GM23338 (cell line): ENCODE measurements around the gene IRF5. TPM values are rescaled to one million over a fixed set of nuclear protein-coding genes. Genes with fewer than 3 reads are reported as not detected.
A peak's percentile ranks its signal among the peaks of the same experiment; 100 is the strongest.

ENCODE experiments used
- ATAC-seq: fragments of 200-7000 bp; cut with Tn5 transposase; 3 replicates; pipeline ENCODE4 v1.9.1; 2020
- DNase-seq: peaks from one replicate; pipeline ENCODE4 v3.0.0-alpha.2; 2015; ENCODE audit warnings: low spot score
- H2AFZ ChIP-seq: fragments of 200-600 bp; sonication (generic); 2 replicates; pipeline ENCODE4 v1.8.0; 2016; ENCODE audit warnings: antibody characterized with exemption, mild to moderate bottlenecking, moderate library complexity
- H3F3A ChIP-seq: fragments of 200-600 bp; sonication (generic); replicated peaks from 2 replicates; pipeline ENCODE4 v1.8.0; 2017; ENCODE audit warnings: antibody characterized with exemption, mixed run types, low read depth
- H3K27ac ChIP-seq: fragments of 200-600 bp; sonication (generic); 2 replicates; pipeline ENCODE4 v1.6.1; 2016; ENCODE audit warnings: low read depth
- H3K27me3 ChIP-seq: fragments of 200-600 bp; sonication (generic); 2 replicates; pipeline ENCODE4 v1.8.0; 2016; ENCODE audit warnings: mild to moderate bottlenecking, mixed run types, moderate library complexity; ENCODE audit not compliant: insufficient read depth
- H3K36me3 ChIP-seq: fragments of 200-600 bp; sonication (generic); 2 replicates; pipeline ENCODE4 v1.8.0; 2016; ENCODE audit warnings: mild to moderate bottlenecking; ENCODE audit not compliant: insufficient read depth
- H3K4me1 ChIP-seq: fragments of 200-600 bp; sonication (generic); 2 replicates; pipeline ENCODE4 v1.8.0; 2016; ENCODE audit warnings: mild to moderate bottlenecking, moderate library complexity; ENCODE audit not compliant: insufficient read depth
- H3K4me2 ChIP-seq: fragments of 200-600 bp; sonication (generic); 2 replicates; pipeline ENCODE4 v1.7.1; 2017; ENCODE audit warnings: mixed run types
- H3K4me3 ChIP-seq: fragments of 200-600 bp; sonication (generic); 2 replicates; pipeline ENCODE4 v1.6.1; 2016; ENCODE audit warnings: mixed run types
- H3K79me2 ChIP-seq: fragments of 200-600 bp; sonication (generic); replicated peaks from 2 replicates; pipeline ENCODE4 v1.8.0; 2017; ENCODE audit warnings: mild to moderate bottlenecking; ENCODE audit not compliant: insufficient read depth
- H3K9me2 ChIP-seq: fragments of 200-600 bp; sonication (generic); 2 replicates; pipeline ENCODE4 v1.8.0; 2017; ENCODE audit not compliant: insufficient read depth
- H4K20me1 ChIP-seq: fragments of 200-600 bp; sonication (generic); replicated peaks from 2 replicates; pipeline ENCODE4 v1.8.0; 2017; ENCODE audit warnings: mild to moderate bottlenecking; ENCODE audit not compliant: insufficient read depth
- H3K27ac Mint-ChIP-seq: 2 replicates; pipeline ENCODE4 v1.8.0; 2020; ENCODE audit warnings: inconsistent platforms, mild to moderate bottlenecking, moderate library complexity, mixed read lengths
- H3K27me3 Mint-ChIP-seq: 3 replicates; pipeline ENCODE4 v1.8.0; 2022; ENCODE audit warnings: low read depth, mild to moderate bottlenecking, moderate library complexity, mixed read lengths, inconsistent platforms; ENCODE audit not compliant: insufficient read depth, poor library complexity
- H3K36me3 Mint-ChIP-seq: 3 replicates; pipeline ENCODE4 v1.8.0; 2021; ENCODE audit warnings: low read depth, mild to moderate bottlenecking, inconsistent platforms, moderate library complexity, mixed read lengths
- H3K4me1 Mint-ChIP-seq: 3 replicates; pipeline ENCODE4 v1.8.0; 2020; ENCODE audit warnings: mild to moderate bottlenecking, inconsistent platforms, mixed read lengths
- H3K4me3 Mint-ChIP-seq: 3 replicates; pipeline ENCODE4 v1.8.0; 2021; ENCODE audit warnings: moderate library complexity, mild to moderate bottlenecking, inconsistent platforms, mixed read lengths
- H3K9me3 Mint-ChIP-seq: 3 replicates; pipeline ENCODE4 v1.8.0; 2020; ENCODE audit warnings: moderate library complexity, mild to moderate bottlenecking, inconsistent platforms, mixed read lengths
- CREB1 ChIP-seq: fragments of 250-450 bp; sonication (Bioruptor Pico); IDR thresholded peaks from 2 replicates; pipeline ENCODE4 v1.5.0; 2020; ENCODE audit warnings: low read depth, mild to moderate bottlenecking, moderate library complexity
- EZH2 ChIP-seq: fragments of 200-600 bp; sonication (generic); IDR thresholded peaks from one replicate; pipeline ENCODE4 v1.8.0; 2017; ENCODE audit warnings: antibody characterized with exemption, mild to moderate bottlenecking, low read depth; ENCODE audit not compliant: unreplicated experiment
- EZH2phosphoT487 ChIP-seq: fragments of 200-600 bp; sonication (generic); IDR thresholded peaks from one replicate; pipeline ENCODE4 v1.8.1; 2018; ENCODE audit warnings: antibody characterized with exemption; ENCODE audit not compliant: unreplicated experiment
- JUNB ChIP-seq: IDR thresholded peaks from one replicate; pipeline ENCODE4 v1.6.1; 2016; ENCODE audit warnings: antibody characterized with exemption; ENCODE audit not compliant: unreplicated experiment
- NANOG ChIP-seq: IDR thresholded peaks from 2 replicates; pipeline ENCODE4 v1.6.1; 2016; ENCODE audit warnings: antibody characterized with exemption, borderline replicate concordance
- POLR2AphosphoS5 ChIP-seq: IDR thresholded peaks from 2 replicates; pipeline ENCODE4 v1.6.1; 2016; ENCODE audit warnings: antibody characterized with exemption, low read depth
- STAT1 ChIP-seq: IDR thresholded peaks from one replicate; pipeline ENCODE4 v1.6.1; 2016; ENCODE audit warnings: antibody characterized with exemption; ENCODE audit not compliant: unreplicated experiment
- ZNF114 ChIP-seq: fragments of 250-450 bp; sonication (Bioruptor Pico); IDR thresholded peaks from 2 replicates; pipeline ENCODE4 v1.5.0; 2020; ENCODE audit warnings: mild to moderate bottlenecking, moderate library complexity
- polyA plus RNA-seq: library from polyadenylated mRNA; unstranded; fragments of >200 nt; fragmentation: Nextera tagmentation; extraction: Ambion mirVana; gene quantifications from 2 replicates; pipeline ENCODE4 v1.2.1, GENCODE V29; 2016
- total RNA-seq: library from RNA; depleted of rRNA; stranded (reverse); fragments of >200 nt; shearing (Covaris generic); gene quantifications from 2 replicates; pipeline ENCODE4 v1.2.3, GENCODE V29; 2014
- TF ChIP-seq, protein P1 (sequence below): IDR thresholded peaks from 2 replicates; pipeline ENCODE4 v1.6.1; 2016; ENCODE audit warnings: antibody characterized with exemption
- TF ChIP-seq, protein P2 (sequence below): IDR thresholded peaks from one replicate; pipeline ENCODE4 v1.6.1; 2018; ENCODE audit warnings: antibody characterized with exemption; ENCODE audit not compliant: unreplicated experiment
- TF ChIP-seq, protein P3 (sequence below), 2 experiments: fragments of 200-600 bp in 1 of 2; sonication (generic) in 1 of 2; conservative IDR thresholded peaks; 2 replicates each; pipeline versions ENCODE4 v1.5.1 to v1.6.1; 2016 to 2017; ENCODE audit warnings: antibody characterized with exemption in 2 of 2, low read depth in 2 of 2, mild to moderate bottlenecking in 2 of 2, moderate library complexity in 1 of 2
- TF ChIP-seq, protein P4 (sequence below): fragments of 250-450 bp; sonication (Bioruptor Pico); IDR thresholded peaks from 2 replicates; pipeline ENCODE4 v1.5.0; 2020; ENCODE audit warnings: mild to moderate bottlenecking, moderate library complexity

Gene IRF5
- total and polyA plus RNA-seq, 2 experiments from 2014 or later, result 0.37 to 3.7 TPM

DNA sequence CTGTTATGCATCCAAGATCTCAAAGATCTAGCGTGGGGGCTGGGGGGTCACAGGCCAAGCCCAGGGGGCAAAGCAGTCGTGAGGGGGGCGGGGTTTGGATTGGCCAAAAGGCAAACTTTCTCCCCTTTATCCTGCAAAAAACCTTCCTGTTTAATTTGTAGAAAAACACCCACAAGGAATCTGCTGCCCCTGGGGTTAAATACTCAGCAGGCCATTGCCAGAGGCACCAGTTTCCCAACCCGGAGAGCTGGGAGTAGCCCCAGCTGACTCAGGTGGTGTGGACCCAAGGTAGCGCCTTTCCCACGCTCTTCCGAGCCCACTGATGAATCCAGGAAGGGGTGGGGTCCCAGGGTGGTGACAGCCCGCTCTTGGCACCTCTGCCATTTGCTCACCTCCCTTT, 48.6 kb upstream of the IRF5 start:
- H3K4me1 Mint-ChIP-seq, result no peaks in the 10 kb centered on the region; the same call in 2 of the 3 replicates

More for the DNA sequence above, 48.6 kb upstream of the IRF5 start:
- peaks cover 10% of the 10 kb centered on the region; the same call in 1 of the 2 replicates for H3K27me3 ChIP-seq
- H3K36me3 ChIP-seq, result no peaks in the 10 kb centered on the region
- peaks cover 20% of the 10 kb centered on the region for H3K27me3 Mint-ChIP-seq
- H4K20me1 ChIP-seq, result no peaks in the 10 kb centered on the region
- H3K4me3 Mint-ChIP-seq, result no peak overlapping the region
- H3K9me3 Mint-ChIP-seq, result no peaks in the 10 kb centered on the region
- no peaks in the 10 kb centered on the region for H3K36me3 Mint-ChIP-seq
- TF ChIP-seq, protein P1, sequence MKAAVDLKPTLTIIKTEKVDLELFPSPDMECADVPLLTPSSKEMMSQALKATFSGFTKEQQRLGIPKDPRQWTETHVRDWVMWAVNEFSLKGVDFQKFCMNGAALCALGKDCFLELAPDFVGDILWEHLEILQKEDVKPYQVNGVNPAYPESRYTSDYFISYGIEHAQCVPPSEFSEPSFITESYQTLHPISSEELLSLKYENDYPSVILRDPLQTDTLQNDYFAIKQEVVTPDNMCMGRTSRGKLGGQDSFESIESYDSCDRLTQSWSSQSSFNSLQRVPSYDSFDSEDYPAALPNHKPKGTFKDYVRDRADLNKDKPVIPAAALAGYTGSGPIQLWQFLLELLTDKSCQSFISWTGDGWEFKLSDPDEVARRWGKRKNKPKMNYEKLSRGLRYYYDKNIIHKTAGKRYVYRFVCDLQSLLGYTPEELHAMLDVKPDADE, result no peak
- TF ChIP-seq JUNB (no peak), EZH2phosphoT487 (no peak), POLR2AphosphoS5 (no peak), CREB1 (CRISPR knock-in tag) (no peak), NANOG (no peak), STAT1 (no peak), EZH2 (no peak), ZNF114 (CRISPR knock-in tag) (no peak)
- TF ChIP-seq, protein P2, sequence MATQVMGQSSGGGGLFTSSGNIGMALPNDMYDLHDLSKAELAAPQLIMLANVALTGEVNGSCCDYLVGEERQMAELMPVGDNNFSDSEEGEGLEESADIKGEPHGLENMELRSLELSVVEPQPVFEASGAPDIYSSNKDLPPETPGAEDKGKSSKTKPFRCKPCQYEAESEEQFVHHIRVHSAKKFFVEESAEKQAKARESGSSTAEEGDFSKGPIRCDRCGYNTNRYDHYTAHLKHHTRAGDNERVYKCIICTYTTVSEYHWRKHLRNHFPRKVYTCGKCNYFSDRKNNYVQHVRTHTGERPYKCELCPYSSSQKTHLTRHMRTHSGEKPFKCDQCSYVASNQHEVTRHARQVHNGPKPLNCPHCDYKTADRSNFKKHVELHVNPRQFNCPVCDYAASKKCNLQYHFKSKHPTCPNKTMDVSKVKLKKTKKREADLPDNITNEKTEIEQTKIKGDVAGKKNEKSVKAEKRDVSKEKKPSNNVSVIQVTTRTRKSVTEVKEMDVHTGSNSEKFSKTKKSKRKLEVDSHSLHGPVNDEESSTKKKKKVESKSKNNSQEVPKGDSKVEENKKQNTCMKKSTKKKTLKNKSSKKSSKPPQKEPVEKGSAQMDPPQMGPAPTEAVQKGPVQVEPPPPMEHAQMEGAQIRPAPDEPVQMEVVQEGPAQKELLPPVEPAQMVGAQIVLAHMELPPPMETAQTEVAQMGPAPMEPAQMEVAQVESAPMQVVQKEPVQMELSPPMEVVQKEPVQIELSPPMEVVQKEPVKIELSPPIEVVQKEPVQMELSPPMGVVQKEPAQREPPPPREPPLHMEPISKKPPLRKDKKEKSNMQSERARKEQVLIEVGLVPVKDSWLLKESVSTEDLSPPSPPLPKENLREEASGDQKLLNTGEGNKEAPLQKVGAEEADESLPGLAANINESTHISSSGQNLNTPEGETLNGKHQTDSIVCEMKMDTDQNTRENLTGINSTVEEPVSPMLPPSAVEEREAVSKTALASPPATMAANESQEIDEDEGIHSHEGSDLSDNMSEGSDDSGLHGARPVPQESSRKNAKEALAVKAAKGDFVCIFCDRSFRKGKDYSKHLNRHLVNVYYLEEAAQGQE, result no peak
- TF ChIP-seq, protein P3, sequence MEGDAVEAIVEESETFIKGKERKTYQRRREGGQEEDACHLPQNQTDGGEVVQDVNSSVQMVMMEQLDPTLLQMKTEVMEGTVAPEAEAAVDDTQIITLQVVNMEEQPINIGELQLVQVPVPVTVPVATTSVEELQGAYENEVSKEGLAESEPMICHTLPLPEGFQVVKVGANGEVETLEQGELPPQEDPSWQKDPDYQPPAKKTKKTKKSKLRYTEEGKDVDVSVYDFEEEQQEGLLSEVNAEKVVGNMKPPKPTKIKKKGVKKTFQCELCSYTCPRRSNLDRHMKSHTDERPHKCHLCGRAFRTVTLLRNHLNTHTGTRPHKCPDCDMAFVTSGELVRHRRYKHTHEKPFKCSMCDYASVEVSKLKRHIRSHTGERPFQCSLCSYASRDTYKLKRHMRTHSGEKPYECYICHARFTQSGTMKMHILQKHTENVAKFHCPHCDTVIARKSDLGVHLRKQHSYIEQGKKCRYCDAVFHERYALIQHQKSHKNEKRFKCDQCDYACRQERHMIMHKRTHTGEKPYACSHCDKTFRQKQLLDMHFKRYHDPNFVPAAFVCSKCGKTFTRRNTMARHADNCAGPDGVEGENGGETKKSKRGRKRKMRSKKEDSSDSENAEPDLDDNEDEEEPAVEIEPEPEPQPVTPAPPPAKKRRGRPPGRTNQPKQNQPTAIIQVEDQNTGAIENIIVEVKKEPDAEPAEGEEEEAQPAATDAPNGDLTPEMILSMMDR (conservative IDR thresholded peaks at IDR 0.05; ENCODE audit: low read depth in 2 of 2), result no peak
- TF ChIP-seq, protein P4, sequence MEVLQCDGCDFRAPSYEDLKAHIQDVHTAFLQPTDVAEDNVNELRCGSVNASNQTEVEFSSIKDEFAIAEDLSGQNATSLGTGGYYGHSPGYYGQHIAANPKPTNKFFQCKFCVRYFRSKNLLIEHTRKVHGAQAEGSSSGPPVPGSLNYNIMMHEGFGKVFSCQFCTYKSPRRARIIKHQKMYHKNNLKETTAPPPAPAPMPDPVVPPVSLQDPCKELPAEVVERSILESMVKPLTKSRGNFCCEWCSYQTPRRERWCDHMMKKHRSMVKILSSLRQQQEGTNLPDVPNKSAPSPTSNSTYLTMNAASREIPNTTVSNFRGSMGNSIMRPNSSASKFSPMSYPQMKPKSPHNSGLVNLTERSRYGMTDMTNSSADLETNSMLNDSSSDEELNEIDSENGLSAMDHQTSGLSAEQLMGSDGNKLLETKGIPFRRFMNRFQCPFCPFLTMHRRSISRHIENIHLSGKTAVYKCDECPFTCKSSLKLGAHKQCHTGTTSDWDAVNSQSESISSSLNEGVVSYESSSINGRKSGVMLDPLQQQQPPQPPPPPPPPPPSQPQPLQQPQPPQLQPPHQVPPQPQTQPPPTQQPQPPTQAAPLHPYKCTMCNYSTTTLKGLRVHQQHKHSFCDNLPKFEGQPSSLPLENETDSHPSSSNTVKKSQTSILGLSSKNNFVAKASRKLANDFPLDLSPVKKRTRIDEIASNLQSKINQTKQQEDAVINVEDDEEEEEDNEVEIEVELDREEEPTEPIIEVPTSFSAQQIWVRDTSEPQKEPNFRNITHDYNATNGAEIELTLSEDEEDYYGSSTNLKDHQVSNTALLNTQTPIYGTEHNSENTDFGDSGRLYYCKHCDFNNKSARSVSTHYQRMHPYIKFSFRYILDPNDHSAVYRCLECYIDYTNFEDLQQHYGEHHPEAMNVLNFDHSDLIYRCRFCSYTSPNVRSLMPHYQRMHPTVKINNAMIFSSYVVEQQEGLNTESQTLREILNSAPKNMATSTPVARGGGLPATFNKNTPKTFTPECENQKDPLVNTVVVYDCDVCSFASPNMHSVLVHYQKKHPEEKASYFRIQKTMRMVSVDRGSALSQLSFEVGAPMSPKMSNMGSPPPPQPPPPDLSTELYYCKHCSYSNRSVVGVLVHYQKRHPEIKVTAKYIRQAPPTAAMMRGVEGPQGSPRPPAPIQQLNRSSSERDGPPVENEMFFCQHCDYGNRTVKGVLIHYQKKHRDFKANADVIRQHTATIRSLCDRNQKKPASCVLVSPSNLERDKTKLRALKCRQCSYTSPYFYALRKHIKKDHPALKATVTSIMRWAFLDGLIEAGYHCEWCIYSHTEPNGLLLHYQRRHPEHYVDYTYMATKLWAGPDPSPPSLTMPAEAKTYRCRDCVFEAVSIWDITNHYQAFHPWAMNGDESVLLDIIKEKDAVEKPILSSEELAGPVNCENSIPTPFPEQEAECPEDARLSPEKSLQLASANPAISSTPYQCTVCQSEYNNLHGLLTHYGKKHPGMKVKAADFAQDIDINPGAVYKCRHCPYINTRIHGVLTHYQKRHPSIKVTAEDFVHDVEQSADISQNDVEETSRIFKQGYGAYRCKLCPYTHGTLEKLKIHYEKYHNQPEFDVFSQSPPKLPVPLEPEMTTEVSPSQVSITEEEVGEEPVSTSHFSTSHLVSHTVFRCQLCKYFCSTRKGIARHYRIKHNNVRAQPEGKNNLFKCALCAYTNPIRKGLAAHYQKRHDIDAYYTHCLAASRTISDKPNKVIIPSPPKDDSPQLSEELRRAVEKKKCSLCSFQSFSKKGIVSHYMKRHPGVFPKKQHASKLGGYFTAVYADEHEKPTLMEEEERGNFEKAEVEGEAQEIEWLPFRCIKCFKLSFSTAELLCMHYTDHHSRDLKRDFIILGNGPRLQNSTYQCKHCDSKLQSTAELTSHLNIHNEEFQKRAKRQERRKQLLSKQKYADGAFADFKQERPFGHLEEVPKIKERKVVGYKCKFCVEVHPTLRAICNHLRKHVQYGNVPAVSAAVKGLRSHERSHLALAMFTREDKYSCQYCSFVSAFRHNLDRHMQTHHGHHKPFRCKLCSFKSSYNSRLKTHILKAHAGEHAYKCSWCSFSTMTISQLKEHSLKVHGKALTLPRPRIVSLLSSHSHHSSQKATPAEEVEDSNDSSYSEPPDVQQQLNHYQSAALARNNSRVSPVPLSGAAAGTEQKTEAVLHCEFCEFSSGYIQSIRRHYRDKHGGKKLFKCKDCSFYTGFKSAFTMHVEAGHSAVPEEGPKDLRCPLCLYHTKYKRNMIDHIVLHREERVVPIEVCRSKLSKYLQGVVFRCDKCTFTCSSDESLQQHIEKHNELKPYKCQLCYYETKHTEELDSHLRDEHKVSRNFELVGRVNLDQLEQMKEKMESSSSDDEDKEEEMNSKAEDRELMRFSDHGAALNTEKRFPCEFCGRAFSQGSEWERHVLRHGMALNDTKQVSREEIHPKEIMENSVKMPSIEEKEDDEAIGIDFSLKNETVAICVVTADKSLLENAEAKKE (CRISPR knock-in tag), result no peak
- H2AFZ ChIP-seq, result no peak overlapping the region
- H3K4me2 ChIP-seq, result peak overlapping the region; percentile 32; the same call in 1 of the 2 replicates
- H3F3A ChIP-seq, result 0 out of 2 replicates have a peak, but pooled peaks cover 7% of the 10 kb centered on the region
- H3K9me2 ChIP-seq, result no peaks in the 10 kb centered on the region
- H3K4me1 ChIP-seq, result peaks cover 12% of the 10 kb centered on the region; the same call in 1 of the 2 replicates
- H3K27ac ChIP-seq, result no peak overlapping the region
- no peak overlapping the region for H3K27ac Mint-ChIP-seq
- H3K4me3 ChIP-seq, result no peak overlapping the region
- no peaks in the 10 kb centered on the region for H3K79me2 ChIP-seq
- DNase-seq (peak; percentile 29), ATAC-seq (peak; percentile 3; the same call in 2 of the 3 replicates)
